NCI-H1048 (cell line): Measurements from ENCODE around the gene COBLL1.

Source experiments
- DNase-seq: peaks from one replicate; lab custom pipeline; 2025; lab: John Stamatoyannopoulos, UW

COBLL1 gene

GRCh38 chr2:164681009-164681408 is 160.6 kb downstream of the COBLL1 start:
- no peak for DNase-seq

- no peak for DNase-seq
Measured at GRCh38 chr2:164678631-164679149, 162.9 kb downstream of the COBLL1 start.

- no peak for DNase-seq
Measured at GRCh38 chr2:164677733-164678132, 163.9 kb downstream of the COBLL1 start.

GRCh38 chr2:164677271-164677670 is 164.4 kb downstream of the COBLL1 start:
- DNase-seq: no peak

- DNase-seq: no peak
Measured at GRCh38 chr2:164675687-164676086, 165.9 kb downstream of the COBLL1 start.

- no peak for DNase-seq
Measured at GRCh38 chr2:164675027-164675426, 166.6 kb downstream of the COBLL1 start.

GRCh38 chr2:164671664-164672396 is 169.8 kb downstream of the COBLL1 start:
- DNase-seq: no peak

- no peak for DNase-seq
Measured at GRCh38 chr2:164669291-164669690, 172.3 kb downstream of the COBLL1 start.

GRCh38 chr2:164667566-164667965 is 174.1 kb downstream of the COBLL1 start:
- no peak for DNase-seq

GRCh38 chr2:164664070-164664469 is 177.6 kb downstream of the COBLL1 start:
- no peak for DNase-seq

GRCh38 chr2:164662868-164663631 is 178.6 kb downstream of the COBLL1 start:
- no peak for DNase-seq

GRCh38 chr2:164662066-164662465 is 179.6 kb downstream of the COBLL1 start:
- no peak for DNase-seq

- no peak for DNase-seq
Measured at GRCh38 chr2:164661349-164661748, 180.3 kb downstream of the COBLL1 start.

GRCh38 chr2:164657129-164657528 is 184.5 kb downstream of the COBLL1 start:
- no peak for DNase-seq

- DNase-seq: no peak
Measured at GRCh38 chr2:164655750-164656149, 185.9 kb downstream of the COBLL1 start.

GRCh38 chr2:164655336-164655735 is 186.3 kb downstream of the COBLL1 start:
- DNase-seq: no peak

GRCh38 chr2:164651361-164651760 is 190.3 kb downstream of the COBLL1 start:
- no peak for DNase-seq

GRCh38 chr2:164644036-164644700 is 197.5 kb downstream of the COBLL1 start:
- no peak for DNase-seq

- DNase-seq: no peak
Measured at GRCh38 chr2:164642946-164643555, 198.6 kb downstream of the COBLL1 start.

GRCh38 chr2:164642268-164642667 is 199.4 kb downstream of the COBLL1 start:
- DNase-seq: no peak
